Motor neuron (in vitro differentiated cells): ENCODE data around the gene RNF223. TPM values are rescaled to one million over a fixed set of nuclear protein-coding genes. Genes with fewer than 3 reads are reported as not detected.
A peak's percentile ranks its signal among the peaks of the same experiment; 100 is the strongest.
"Not testable (repeated sequence)": the region's sequence is repeated elsewhere in the genome, so short reads cannot be mapped to it uniquely, and the experiment has no call there.

ENCODE experiments used
- ATAC-seq, 8 experiments: fragments of 200-7000 bp; cut with Tn5 transposase; replicated peaks in 6 of 8; 2 replicates each; pipeline ENCODE4 v1.8.0; 2021; ENCODE audit warnings: mild to moderate bottlenecking in 8 of 8, moderate library complexity in 8 of 8
- H3K27ac ChIP-seq, 2 donors: fragments of 250-450 bp; sonication (Bioruptor Pico); 2 replicates each; pipeline ENCODE4 v1.9.0; 2021; ENCODE audit warnings: antibody characterized with exemption in 2 of 2, mild to moderate bottlenecking in 2 of 2, moderate library complexity in 1 of 2
- H3K4me1 ChIP-seq, 2 donors: fragments of 250-450 bp; sonication (Bioruptor Pico); replicated peaks in 1 of 2; 2 replicates each; pipeline ENCODE4 v1.6.1; 2021; ENCODE audit warnings: antibody characterized with exemption in 2 of 2, mild to moderate bottlenecking in 2 of 2, moderate library complexity in 1 of 2
- H3K4me3 ChIP-seq, 5 donors: fragments of 250-450 bp; sonication (Bioruptor Pico); 2 replicates each; pipeline ENCODE4 v1.9.0; 2021; ENCODE audit warnings: antibody characterized with exemption in 5 of 5, mild to moderate bottlenecking in 5 of 5, moderate library complexity in 4 of 5
- WGBS, 10 experiments: fragments of 450-650 bp; shearing (Covaris generic); methylation state at CpG; one replicate each; pipeline ENCODE4 v1.0.0; 2022; 5-methylcytosine and 5-hydroxymethylcytosine counted together
- in situ Hi-C, 9 experiments: fragments of 400-800 bp; cut with MboI; loops; one replicate each; pipeline ENCODE4 v1.15.0; 2021; ENCODE audit warnings: low sequenced_read_pairs in 9 of 9, low pct_unique_long_range_greater_than_20kb in 2 of 9; ENCODE audit not compliant: unreplicated experiment in 9 of 9
- total RNA-seq, 8 experiments: library from RNA; unstranded; fragments of 300-600 nt; gene quantifications; 2 replicates each; pipeline versions ENCODE4 v1.2.3 to v1.2.4, GENCODE V29; 2022

The RNF223 gene
- total RNA-seq, 8 experiments from 2014 or later = 0.05 to 0.95 (median 0.13) TPM; not detected in 4

DNA sequence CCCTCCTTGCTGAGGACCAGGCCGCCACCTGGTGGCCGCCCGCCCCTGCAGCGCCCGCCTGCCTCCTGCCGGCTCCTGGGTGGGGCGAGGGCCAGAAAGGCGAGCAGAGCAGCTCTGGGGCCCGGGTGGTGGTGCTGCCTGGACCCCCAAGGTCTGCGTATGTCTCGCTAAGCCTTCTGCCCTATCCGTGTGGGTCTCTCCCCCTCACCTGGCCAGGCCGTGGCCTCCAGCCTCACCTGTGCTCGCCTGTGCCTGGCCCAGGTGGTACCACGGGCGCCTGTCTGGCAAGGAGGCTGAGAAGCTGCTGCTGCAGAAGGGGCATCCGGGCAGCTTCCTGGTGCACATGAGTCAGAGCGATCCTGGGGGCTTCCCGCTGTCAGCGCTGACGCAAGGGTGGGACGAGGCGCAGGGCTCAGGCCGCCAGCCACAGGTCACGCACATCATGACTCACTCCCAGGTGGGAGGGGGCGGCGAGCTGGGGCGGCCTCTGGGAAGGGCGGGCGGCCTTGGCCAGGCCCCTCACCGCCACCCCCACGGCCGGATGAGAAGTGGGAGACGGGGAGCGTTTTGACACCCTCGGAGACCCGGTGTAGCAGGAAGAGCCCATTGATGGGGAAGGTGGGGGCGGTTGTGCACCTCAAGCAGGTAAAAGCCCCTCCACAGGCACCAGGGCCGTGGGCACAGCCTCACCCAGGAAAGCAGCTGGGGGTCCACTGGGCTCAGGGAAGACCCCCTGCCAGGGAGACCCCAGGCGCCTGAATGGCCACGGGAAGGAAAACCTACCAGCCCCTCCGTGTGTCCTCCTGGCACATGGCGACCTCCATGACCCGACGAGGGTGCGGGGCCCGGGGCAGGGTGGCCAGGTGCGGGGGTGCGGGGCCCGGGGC is 9.9 kb downstream of the RNF223 start:
- peak; percentile 55 to 70 (median 64) for ATAC-seq
- Histone ChIP-seq H3K27ac (peak overlapping the region in 1 of 2 donors; percentile 62), H3K4me3 (peak overlapping the region in 2 of 5 donors; percentile 17 to 24), H3K4me1 (peaks cover 22 to 50% of the 10 kb centered on the region in 2 donors)
- in situ Hi-C loops = no loop called here
- 5 to 12% (median 8%) methylated on average over 2 to 17 of the region's 50 CpGs; no CpG with 5 or more reads in 6 of the 10 experiments for WGBS, 10 experiments

- Histone ChIP-seq H3K4me1 (peaks cover 25 to 54% of the 10 kb centered on the region in 2 donors), H3K4me3 (peak overlapping the region in 2 of 5 donors; percentile 17 to 24), H3K27ac (peak overlapping the region in 1 of 2 donors; percentile 62)
- 20 to 92% (median 43%) methylated on average over 1 to 8 of the region's 24 CpGs; no CpG with 5 or more reads in 5 of the 10 experiments for WGBS, 10 experiments
- ATAC-seq = peak in 1 of 8 experiments; percentile 1
- in situ Hi-C loops = no loop called here
Observed at GRCh38 chr1:1063261-1063944, 10.7 kb downstream of the RNF223 start.

DNA sequence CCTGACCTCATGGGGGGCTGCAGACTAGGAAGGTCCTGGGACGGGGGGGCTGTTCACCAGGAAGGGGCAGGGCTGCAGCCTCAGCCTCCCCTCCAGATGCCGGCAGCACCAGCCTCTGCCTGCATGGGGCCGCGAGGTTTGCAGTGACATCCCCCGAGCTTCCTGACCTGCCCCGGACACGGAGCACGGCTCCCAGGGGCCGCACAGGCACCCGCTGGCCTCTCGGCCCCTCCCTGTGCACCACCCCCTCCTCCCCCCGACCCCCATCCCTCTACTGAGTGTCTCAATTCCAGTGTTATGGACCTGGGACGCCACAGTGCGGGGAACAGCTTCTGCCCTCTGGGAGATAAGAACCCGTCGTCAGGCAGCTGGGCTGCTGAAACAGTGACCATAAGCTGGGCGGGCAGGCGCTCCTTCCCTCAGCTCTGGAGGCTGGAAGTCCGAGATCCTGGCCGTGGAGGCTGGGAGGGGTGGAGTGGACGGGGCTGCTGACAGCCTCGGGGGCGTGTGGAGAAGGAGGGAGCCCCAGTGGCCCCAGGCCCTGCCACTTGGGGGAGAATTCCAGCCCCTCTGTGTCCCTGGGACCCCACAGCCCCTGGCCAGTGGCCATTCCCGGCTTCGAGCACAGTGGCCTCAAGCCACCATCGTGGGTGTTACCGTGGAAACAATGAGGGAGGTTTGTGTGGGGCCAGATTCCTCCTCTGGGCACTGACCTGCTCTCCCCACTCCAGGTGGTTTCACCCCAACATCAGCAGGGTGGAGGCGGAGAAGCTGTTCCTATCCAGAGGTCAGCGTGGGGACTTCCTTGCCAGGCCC is 11.6 kb downstream of the RNF223 start:
- in situ Hi-C loops = no loop called here
- Histone ChIP-seq H3K4me1 (peaks cover 17 to 51% of the 10 kb centered on the region in 2 donors), H3K27ac (no peak overlapping the region), H3K4me3 (peak overlapping the region in 2 of 5 donors; percentile 3 to 11)
- 30 to 80% (median 38%) methylated on average over 1 to 4 of the region's 29 CpGs; no CpG with 5 or more reads in 6 of the 10 experiments for WGBS, 10 experiments
- peak in 1 of 8 experiments; percentile 5 for ATAC-seq

DNA sequence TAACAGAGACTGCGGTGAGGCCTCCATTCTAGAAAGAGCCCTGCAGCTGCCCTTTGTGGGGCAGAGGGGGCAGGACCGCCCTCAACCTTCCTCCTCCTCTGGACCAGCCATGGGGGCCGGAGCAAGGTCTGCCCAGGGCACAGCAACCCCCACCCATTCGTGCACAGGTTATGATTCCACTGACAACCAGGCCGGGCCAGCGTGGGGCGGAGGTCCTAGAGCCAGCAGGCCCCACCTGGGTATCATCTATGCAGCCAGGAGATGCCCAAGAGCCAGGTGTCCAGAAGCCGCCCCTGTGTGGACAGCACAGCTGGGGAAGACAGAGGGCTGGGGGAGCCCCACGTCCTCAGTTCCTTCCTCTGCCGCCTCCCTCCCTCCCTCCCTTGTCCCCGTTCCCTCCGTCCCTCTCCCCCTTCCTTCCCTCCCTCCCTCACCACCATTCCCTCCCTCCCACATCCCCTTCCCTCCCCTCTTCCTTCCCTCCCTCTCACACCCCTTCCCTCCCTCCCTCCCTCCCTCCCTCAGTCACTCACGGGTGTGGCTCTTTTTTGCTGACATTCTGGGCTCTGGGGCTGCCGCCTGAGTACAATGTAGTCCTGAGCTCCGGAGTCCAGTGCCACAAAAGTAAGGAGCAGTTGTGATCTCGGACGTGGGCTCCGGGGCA is 12.3 kb downstream of the RNF223 start:
- WGBS, 10 experiments = 14 to 100% (median 64%) methylated on average over 1 to 7 of the region's 18 CpGs; no CpG with 5 or more reads in 4 of the 10 experiments
- ATAC-seq = peak in 2 of 8 experiments; percentile 8 to 17
- H3K4me3 ChIP-seq = peak overlapping the region in 2 of 5 donors; percentile 3 to 11

DNA sequence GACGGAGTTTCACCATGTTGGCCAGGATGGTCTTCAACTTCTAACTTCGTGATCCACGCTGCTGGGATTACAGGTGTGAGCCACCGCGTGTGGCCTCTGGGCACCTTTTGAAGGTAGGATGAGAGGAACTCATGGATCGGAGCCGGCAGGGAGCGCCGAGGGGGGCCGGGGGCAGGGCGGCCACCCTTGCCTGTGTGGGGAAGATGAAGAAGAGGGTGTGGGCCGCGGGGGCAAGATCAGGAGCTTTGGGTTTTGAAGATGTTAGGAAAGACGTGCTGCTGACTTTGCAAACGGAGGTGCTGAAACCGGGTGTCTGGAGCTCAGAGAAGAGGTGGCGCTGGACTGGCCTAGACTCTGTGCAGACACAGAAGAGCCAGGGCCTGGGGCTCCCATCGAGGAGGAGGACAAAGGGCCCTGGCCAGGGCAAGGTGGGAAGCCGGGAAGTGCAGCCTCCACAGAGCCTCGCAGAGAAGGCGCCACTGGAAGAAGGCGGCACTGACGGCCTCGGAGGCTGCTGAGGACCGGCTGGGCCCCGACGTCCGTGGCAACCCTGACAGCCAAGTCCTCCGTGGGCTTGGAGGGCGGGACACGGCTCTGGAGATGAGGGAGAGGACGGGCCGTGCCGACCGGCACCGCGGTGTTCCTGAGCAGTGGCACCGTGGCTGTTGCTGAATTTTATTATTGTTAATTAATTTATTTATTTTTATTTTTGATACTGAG is 13.7 kb downstream of the RNF223 start:
- ATAC-seq = no peak
- Histone ChIP-seq H3K4me1 (peaks cover 16 to 47% of the 10 kb centered on the region in 2 donors), H3K4me3 (peak overlapping the region in 2 of 5 donors; percentile 46 to 53), H3K27ac (no peak overlapping the region)
- in situ Hi-C loops = no loop called here
- WGBS, 10 experiments = 11 to 100% (median 36%) methylated on average over 1 to 27 of the region's 38 CpGs; no CpG with 5 or more reads in 3 of the 10 experiments

More for the DNA sequence above, 12.3 kb downstream of the RNF223 start:
- Histone ChIP-seq H3K4me1 (peaks cover 16 to 49% of the 10 kb centered on the region in 2 donors), H3K27ac (no peak overlapping the region)
- in situ Hi-C loops = no loop called here

GRCh38 chr1:1059494-1060280 is 14.4 kb downstream of the RNF223 start:
- in situ Hi-C loops = no loop called here
- Histone ChIP-seq H3K27ac (no peak overlapping the region), H3K4me1 (peaks cover 16 to 45% of the 10 kb centered on the region in 2 donors), H3K4me3 (peak overlapping the region; percentile 27 to 53 (median 44))
- 0 to 25% (median 3%) methylated on average over 3 to 29 of the region's 69 CpGs; no CpG with 5 or more reads in 5 of the 10 experiments for WGBS, 10 experiments
- peak; percentile 4 to 80 (median 66) for ATAC-seq

- ATAC-seq = peak in 6 of 8 experiments; percentile 47 to 56 (median 50)
- peak overlapping the region; percentile 27 to 53 (median 44) for H3K4me3 ChIP-seq
- H3K4me1 ChIP-seq = peaks cover 11 to 39% of the 10 kb centered on the region in 2 donors
- in situ Hi-C loops = no loop called here
- WGBS, 10 experiments = 2% methylated on average over 9 of the region's 48 CpGs; no CpG with 5 or more reads in 9 of the 10 experiments
- H3K27ac ChIP-seq = no peak overlapping the region
Observed at GRCh38 chr1:1058921-1059493, 15.1 kb downstream of the RNF223 start.

GRCh38 chr1:1058088-1058905 is 15.8 kb downstream of the RNF223 start:
- H3K27ac ChIP-seq = no peak overlapping the region
- H3K4me3 ChIP-seq = peak overlapping the region in 3 of 5 donors; percentile 44 to 53 (median 46)
- no peak for ATAC-seq
- 20% methylated on average over 1 of the region's 24 CpGs; no CpG with 5 or more reads in 9 of the 10 experiments for WGBS, 10 experiments
- in situ Hi-C loops = no loop called here
- H3K4me1 ChIP-seq = peaks cover 9 to 32% of the 10 kb centered on the region in 2 donors

DNA sequence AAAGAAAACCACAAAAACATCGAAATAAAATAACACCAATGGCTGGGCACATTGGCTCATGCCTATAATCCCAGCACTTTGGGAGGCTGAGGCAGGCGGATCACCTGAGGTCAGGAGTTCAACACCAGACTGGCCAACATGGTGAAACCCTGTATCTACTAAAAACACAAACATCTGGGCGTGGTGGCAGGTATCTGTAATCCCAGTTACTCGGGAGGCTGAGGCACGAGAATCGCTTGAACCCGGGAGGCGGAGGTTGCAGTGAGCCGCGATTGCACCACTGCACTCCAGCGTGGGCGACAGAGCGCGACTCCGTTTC is 16.4 kb downstream of the RNF223 start:
- 28 to 92% (median 59%) methylated on average over 1 to 15 of the region's 15 CpGs for WGBS, 10 experiments
- in situ Hi-C loops = not testable (repeated sequence)

More for the DNA sequence above, 16.4 kb downstream of the RNF223 start:
- H3K27ac ChIP-seq, H3K4me3 ChIP-seq, ATAC-seq: not testable (repeated sequence)
- peaks cover 9 to 27% of the 10 kb centered on the region in 2 donors for H3K4me1 ChIP-seq
